ENCODE results near the gene ENG. TPM values are rescaled to one million over a fixed set of nuclear protein-coding genes. Genes with fewer than 3 reads are reported as not detected.

ENG gene
- total RNA-seq, 4 donors from 2014 or later: 14.0 to 256 (median 50.3) TPM

DNA sequence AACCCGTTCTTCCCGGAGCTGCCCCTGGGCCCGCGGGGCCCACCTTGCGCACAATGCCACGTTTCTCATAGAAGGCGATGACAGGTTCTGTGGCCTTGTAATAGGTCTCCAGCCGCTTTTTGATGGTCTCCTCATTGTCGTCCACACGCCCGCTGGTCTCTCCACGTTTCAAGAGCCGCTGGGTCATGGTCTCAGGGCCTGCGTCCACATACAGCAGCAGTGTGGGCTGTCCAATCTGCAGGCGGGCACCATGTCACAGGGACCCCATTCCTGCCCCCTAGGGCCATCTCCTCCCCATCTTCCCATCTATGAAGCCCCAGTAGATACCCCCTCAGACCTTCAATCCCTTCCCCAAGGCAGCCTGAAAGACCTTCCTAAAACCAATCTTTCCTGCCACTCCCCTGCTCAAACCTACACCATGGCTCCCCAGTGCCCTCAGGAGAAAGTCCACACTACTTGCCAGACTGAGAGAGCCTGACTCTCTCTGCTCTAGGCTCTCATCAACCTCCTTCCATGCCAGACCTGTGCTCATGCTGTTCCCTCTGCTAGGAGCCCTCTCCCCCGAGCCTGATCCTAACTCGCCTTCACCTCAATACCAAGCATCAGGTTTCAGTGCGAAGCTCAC lies 13.9 kb upstream of the ENG start:
- no peak for DNase-seq
- TF ChIP-seq POLR2A (IDR thresholded peaks at IDR 0.05): no peak
- TF ChIP-seq, protein P1, sequence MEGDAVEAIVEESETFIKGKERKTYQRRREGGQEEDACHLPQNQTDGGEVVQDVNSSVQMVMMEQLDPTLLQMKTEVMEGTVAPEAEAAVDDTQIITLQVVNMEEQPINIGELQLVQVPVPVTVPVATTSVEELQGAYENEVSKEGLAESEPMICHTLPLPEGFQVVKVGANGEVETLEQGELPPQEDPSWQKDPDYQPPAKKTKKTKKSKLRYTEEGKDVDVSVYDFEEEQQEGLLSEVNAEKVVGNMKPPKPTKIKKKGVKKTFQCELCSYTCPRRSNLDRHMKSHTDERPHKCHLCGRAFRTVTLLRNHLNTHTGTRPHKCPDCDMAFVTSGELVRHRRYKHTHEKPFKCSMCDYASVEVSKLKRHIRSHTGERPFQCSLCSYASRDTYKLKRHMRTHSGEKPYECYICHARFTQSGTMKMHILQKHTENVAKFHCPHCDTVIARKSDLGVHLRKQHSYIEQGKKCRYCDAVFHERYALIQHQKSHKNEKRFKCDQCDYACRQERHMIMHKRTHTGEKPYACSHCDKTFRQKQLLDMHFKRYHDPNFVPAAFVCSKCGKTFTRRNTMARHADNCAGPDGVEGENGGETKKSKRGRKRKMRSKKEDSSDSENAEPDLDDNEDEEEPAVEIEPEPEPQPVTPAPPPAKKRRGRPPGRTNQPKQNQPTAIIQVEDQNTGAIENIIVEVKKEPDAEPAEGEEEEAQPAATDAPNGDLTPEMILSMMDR (IDR thresholded peaks at IDR 0.05): no peak
- Histone ChIP-seq H3K4me3 (no peak overlapping the region), H3K27ac (peak overlapping the region in 1 of 2 donors; percentile 40), H3K4me1 (no peaks in the 10 kb centered on the region), H3K36me3 (no peaks in the 10 kb centered on the region), H3K27me3 (no peaks in the 10 kb centered on the region), H3K9me3 (no peaks in the 10 kb centered on the region)
- intact Hi-C loops (cut with DNase I; ENCODE audit: low total_unique reads): loop anchor here (5.0 kb wide), 1 partner anchor 131 kb away; the partner anchor contains the start of gene TOR2A

DNA sequence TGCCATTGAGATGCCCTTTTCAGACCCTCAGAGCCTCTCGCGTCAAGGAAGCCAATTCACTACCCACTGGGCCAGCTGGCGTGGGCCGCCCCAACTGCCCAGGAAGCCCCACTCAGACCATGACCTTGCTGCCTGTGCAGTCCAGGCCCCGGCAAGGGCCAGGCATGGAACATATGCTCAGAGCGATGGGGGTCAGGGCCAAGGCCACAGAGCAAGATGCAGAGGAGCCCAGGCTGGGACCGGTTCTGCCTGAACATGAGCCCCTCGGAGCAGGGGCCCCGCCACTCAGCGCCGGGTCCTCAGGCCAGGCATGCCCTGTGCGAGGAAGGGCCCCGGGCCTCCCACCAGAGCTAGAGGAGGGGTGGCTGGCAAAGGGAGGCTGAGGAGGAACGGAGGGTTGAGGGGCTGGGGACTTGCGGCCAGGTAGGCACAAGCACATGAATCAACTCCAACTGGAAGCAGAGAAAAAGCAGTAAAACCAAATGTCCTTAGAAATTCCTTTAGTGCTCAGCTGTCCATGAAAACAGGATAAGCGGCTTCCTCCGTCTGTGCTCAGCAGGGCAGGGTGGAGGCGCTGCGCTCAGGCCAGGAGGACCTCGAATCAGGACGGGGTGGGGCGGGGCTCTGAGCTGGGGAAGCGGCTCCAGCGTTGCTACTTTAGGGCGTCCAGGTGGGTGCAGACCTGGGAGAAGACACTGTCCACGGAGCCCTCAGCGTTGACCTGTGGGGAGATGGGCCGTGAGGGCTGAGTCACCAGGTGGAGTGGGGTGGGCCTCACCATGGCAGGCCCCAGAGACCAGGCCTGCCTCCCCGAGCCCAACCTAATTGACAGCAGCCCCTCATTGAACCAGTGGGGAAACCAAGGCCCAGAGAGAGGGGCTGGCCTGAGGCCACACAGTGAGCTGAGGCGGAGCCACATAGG lies 13.2 kb upstream of the ENG start:
- DNase-seq: peak in 1 of 2 donors; percentile 54
- Histone ChIP-seq H3K4me1 (no peaks in the 10 kb centered on the region), H3K4me3 (no peak overlapping the region), H3K27ac (peak overlapping the region; percentile 32 to 61), H3K36me3 (no peaks in the 10 kb centered on the region), H3K27me3 (no peaks in the 10 kb centered on the region), H3K9me3 (no peaks in the 10 kb centered on the region)
- intact Hi-C loops (cut with DNase I; ENCODE audit: low total_unique reads): loop anchor here (5.0 kb wide), 1 partner anchor 130 kb away; the partner anchor contains the start of gene TOR2A
- TF ChIP-seq, protein P1 (IDR thresholded peaks at IDR 0.05): no peak
- no peak for TF ChIP-seq POLR2A (IDR thresholded peaks at IDR 0.05)

DNA sequence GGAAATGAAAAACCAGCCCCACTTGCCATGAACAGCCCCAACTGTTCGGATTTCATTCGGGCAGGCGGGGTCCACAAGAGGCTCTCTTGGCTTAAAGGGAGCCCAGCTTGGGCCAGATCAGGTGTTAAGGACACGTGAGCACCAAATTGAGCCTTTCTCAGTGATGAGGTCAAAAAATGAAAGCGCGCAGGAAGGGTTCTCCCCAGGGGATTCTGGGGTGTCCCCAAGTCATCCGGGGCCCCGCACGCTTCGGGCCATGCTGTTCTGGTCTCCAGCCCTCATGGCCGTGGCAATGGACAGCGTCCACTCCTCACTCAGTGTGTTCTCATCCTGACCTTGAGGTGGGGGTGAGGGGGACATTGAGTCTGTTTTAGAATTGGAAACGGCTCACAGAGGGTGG lies 12.1 kb upstream of the ENG start:
- Histone ChIP-seq H3K27ac (no peak overlapping the region), H3K4me1 (no peaks in the 10 kb centered on the region), H3K4me3 (no peak overlapping the region), H3K9me3 (no peaks in the 10 kb centered on the region), H3K36me3 (no peaks in the 10 kb centered on the region), H3K27me3 (no peaks in the 10 kb centered on the region)
- DNase-seq: no peak
- TF ChIP-seq, protein P1 (IDR thresholded peaks at IDR 0.05): no peak
- no peak for TF ChIP-seq POLR2A (IDR thresholded peaks at IDR 0.05)
- intact Hi-C loops (cut with DNase I; ENCODE audit: low total_unique reads): loop anchor here (5.0 kb wide), 1 partner anchor 129 kb away; the partner anchor contains the start of gene TOR2A

DNA sequence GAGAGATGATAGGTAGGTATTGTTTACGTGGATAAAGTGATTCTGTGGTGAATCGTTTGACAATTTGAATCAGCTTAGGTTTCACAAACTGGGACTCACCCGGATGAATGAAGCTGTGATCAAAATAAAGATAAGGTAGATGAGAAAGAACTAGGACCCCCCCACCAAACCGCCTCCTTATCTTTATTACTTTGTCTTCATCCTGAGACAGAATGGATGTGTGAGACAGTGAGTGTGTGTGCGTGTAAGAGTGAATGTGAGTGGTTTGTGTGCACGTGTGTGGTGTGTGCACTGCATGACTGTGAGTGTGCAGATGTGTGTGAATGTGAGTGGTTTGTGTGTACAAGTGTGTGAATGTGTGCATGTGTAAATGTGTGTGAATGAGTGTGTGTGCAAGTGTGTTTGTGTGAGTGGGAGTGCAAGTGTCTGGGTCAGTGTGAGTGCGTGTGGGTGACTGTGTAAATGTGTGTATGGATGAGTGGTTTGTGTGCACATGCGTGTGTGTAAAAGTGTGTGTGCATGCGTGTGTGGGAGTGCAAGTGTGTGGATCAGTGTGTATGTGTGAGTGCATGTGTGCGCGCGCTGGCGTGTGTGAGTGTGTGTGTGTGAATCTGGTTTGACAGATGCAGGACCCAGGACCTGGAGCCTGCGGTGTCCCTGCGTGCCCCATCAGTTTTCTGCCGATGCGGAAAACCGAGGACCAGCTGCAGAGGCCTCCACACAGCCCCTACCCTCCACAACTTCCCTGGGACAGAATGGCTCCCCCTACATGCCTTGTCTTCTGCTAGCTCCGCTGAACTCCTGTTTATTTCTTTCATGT lies 11.4 kb upstream of the ENG start:
- Histone ChIP-seq H3K4me1 (no peaks in the 10 kb centered on the region), H3K9me3 (no peaks in the 10 kb centered on the region), H3K27me3 (no peaks in the 10 kb centered on the region), H3K4me3 (no peak overlapping the region), H3K36me3 (no peaks in the 10 kb centered on the region), H3K27ac (no peak overlapping the region)
- no peak for DNase-seq
- intact Hi-C loops (cut with DNase I; ENCODE audit: low total_unique reads): loop anchor here (5.0 kb wide), 1 partner anchor 129 kb away; the partner anchor contains the start of gene TOR2A
- TF ChIP-seq, protein P1 (IDR thresholded peaks at IDR 0.05): no peak
- no peak for TF ChIP-seq POLR2A (IDR thresholded peaks at IDR 0.05)
